Common myeloid progenitor, CD34-positive (primary cell): ENCODE results near the gene SPATA3.

Source experiments
- CTCF ChIA-PET: fragments of 350-600 bp; sonication (Branson Sonifier 250); formaldehyde crosslinking; loops from one replicate; lab custom pipeline; 2021; ENCODE audit warnings: antibody characterized with exemption; lab: Charles Lee
- POLR2A ChIA-PET: fragments of 350-600 bp; sonication (Branson Sonifier 250); formaldehyde crosslinking; loops from one replicate; lab custom pipeline; 2021; ENCODE audit warnings: antibody characterized with exemption; lab: Charles Lee
- DNase-seq, 3 donors: peaks; one replicate each; pipeline versions ENCODE4 v3.0.0 to v3.0.0-alpha.2; 2013
- H3K27ac ChIP-seq, 2 experiments: 1 replicate in 1 of 2; 2 replicates in 1 of 2; pipeline ENCODE4 v1.7.0; 2013; ENCODE audit warnings: inconsistent platforms in 2 of 2, low read length in 2 of 2, mild to moderate bottlenecking in 2 of 2, low read depth in 1 of 2, moderate library complexity in 1 of 2; ENCODE audit not compliant: severe bottlenecking in 2 of 2, insufficient read depth in 1 of 2, poor library complexity in 1 of 2
- H3K27me3 ChIP-seq, 5 experiments: replicated peaks in 2 of 5; 1 replicate in 3 of 5; 2 replicates in 2 of 5; pipeline versions ENCODE4 v1.6.1 to v1.7.0; 2013; ENCODE audit warnings: low read length in 4 of 5, mild to moderate bottlenecking in 2 of 5, moderate library complexity in 2 of 5, inconsistent platforms in 1 of 5; ENCODE audit not compliant: insufficient read depth in 5 of 5, control insufficient read depth in 4 of 5
- H3K36me3 ChIP-seq, 4 experiments: 1 replicate in 2 of 4; 2 replicates in 2 of 4; pipeline versions ENCODE4 v1.6.1 to v1.7.0; 2013; ENCODE audit warnings: low read length in 3 of 4, control low read depth in 1 of 4, mild to moderate bottlenecking in 1 of 4; ENCODE audit not compliant: control insufficient read depth in 4 of 4, insufficient read depth in 4 of 4
- H3K4me1 ChIP-seq, 4 experiments: 1 replicate in 3 of 4; 2 replicates in 1 of 4; pipeline versions ENCODE4 v1.6.1 to v1.7.1; 2013; ENCODE audit warnings: low read length in 3 of 4, mild to moderate bottlenecking in 3 of 4, control low read depth in 1 of 4, inconsistent platforms in 1 of 4, moderate library complexity in 1 of 4; ENCODE audit not compliant: control insufficient read depth in 4 of 4, insufficient read depth in 4 of 4; ENCODE audit errors: control extremely low read depth in 1 of 4
- H3K4me3 ChIP-seq, 7 experiments: 1 replicate in 4 of 7; 2 replicates in 3 of 7; pipeline versions ENCODE4 v1.5.1 to v1.7.0; 2013; ENCODE audit warnings: mild to moderate bottlenecking in 7 of 7, low read length in 6 of 7, moderate library complexity in 6 of 7, inconsistent platforms in 2 of 7, low read depth in 2 of 7, control low read depth in 1 of 7; ENCODE audit not compliant: insufficient read depth in 4 of 7, control insufficient read depth in 1 of 7; ENCODE audit errors: extremely low read depth in 1 of 7
- H3K9me3 ChIP-seq, 5 experiments: 1 replicate in 4 of 5; 2 replicates in 1 of 5; pipeline versions ENCODE4 v1.6.1 to v1.7.1; 2013; ENCODE audit warnings: low read length in 4 of 5, mild to moderate bottlenecking in 2 of 5, inconsistent platforms in 1 of 5, low read depth in 1 of 5, moderate library complexity in 1 of 5; ENCODE audit not compliant: control insufficient read depth in 4 of 5, insufficient read depth in 2 of 5; ENCODE audit errors: control extremely low read depth in 1 of 5
- WGBS: methylation state at CpG from one replicate; pipeline ENCODE4 v1.1.5; 2013; ENCODE audit not compliant: insufficient coverage; 5-methylcytosine and 5-hydroxymethylcytosine counted together

The SPATA3 gene

DNA sequence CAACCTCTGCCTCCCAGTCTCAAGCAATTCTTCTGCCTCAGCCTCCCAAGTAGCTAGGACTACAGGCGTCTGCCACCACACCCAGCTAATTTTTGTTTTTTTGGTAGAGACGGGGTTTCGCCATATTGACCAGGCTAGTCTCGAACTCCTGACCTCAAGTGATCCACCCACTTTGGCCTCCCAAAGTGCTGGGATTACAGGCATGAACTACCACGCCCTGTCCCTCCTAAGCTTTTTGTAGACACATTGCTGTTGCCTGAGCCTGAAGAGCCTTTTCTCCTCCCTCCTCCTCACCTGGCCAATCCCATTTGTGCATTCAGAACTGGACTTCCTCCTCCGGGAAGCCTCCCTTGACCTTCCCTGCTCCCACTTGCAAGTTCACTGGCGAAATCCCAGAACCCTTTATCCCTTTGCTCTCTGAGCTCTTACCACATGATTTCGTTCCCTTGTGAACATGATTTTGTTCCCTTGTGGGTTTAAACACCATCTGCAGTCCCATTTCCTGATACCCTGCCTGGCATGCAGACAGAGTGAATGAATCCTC, 44.0 kb downstream of the SPATA3 start:
- Histone ChIP-seq H3K4me1 (peaks cover 0 to 10% (median 4%) of the 10 kb centered on the region in 4 experiments), H3K36me3 (no peaks in the 10 kb centered on the region), H3K27ac (no peak overlapping the region), H3K27me3 (peaks cover 9 to 61% (median 37%) of the 10 kb centered on the region in 5 experiments), H3K9me3 (no peaks in the 10 kb centered on the region), H3K4me3 (no peak overlapping the region)
- peak in 1 of 3 donors; percentile 30 for DNase-seq
- ChIA-PET POLR2A (interaction anchor here (0.6 kb wide), 1 partner anchor 387 kb away, joined by 4 read pairs; no protein-coding TSS in a partner anchor), CTCF (interaction anchor here (1.0 to 3.3 kb wide), 3 partner anchors 8 to 13 kb away, joined by 3 to 18 read pairs (median 3); no protein-coding TSS in a partner anchor)
- WGBS = 77% methylated on average over 5 of the region's 8 CpGs

- CTCF ChIA-PET = interaction anchor here (3.3 kb wide), 1 partner anchor 11 kb away, joined by 18 read pairs; no protein-coding TSS in a partner anchor
- POLR2A ChIA-PET = no interaction called here
- no peak for DNase-seq
- no peaks in the 10 kb centered on the region for H3K9me3 ChIP-seq
- no peak overlapping the region for H3K4me3 ChIP-seq
- no peaks in the 10 kb centered on the region for H3K36me3 ChIP-seq
- H3K4me1 ChIP-seq = peaks cover 0 to 10% (median 4%) of the 10 kb centered on the region in 4 experiments
- peaks cover 9 to 57% (median 33%) of the 10 kb centered on the region in 5 experiments for H3K27me3 ChIP-seq
- 86% methylated on average over 8 of the region's 8 CpGs for WGBS
- H3K27ac ChIP-seq = no peak overlapping the region
Measured at GRCh38 chr2:231041061-231041689, 45.3 kb downstream of the SPATA3 start.

DNA sequence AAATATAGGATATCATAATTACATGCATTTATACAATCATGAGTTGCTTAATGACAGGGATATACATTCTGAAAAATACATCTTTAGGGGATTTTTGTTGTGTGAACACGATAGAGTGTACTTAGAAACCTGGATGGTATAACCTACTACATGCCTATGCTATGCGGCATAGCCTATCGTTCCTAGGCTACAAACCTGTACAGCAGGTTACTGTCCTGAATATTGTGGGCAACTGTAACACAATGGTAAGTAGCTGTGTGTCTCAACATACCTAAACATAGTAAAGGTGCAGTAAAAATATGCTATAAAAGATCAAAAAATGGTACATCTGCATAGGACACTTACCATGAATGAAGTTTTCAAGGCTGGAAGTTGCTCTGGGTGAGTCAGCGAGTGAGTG, 47.9 kb downstream of the SPATA3 start:
- Histone ChIP-seq H3K36me3 (no peaks in the 10 kb centered on the region), H3K4me1 (no peaks in the 10 kb centered on the region), H3K4me3 (no peak overlapping the region), H3K27me3 (peaks cover 9 to 44% (median 29%) of the 10 kb centered on the region in 5 experiments), H3K27ac (no peak overlapping the region), H3K9me3 (no peaks in the 10 kb centered on the region)
- 100% methylated on average over 1 of the region's 4 CpGs for WGBS
- POLR2A ChIA-PET = no interaction called here
- CTCF ChIA-PET = interaction anchor here (1.0 to 3.0 kb wide), 3 partner anchors 9 to 55 kb away, joined by 3 to 18 read pairs (median 4); no protein-coding TSS in a partner anchor
- no peak for DNase-seq

GRCh38 chr2:231046916-231047273, 51.0 kb downstream of the SPATA3 start:
- 93% methylated on average over 5 of the region's 5 CpGs for WGBS
- no peak for DNase-seq
- H3K36me3 ChIP-seq = no peaks in the 10 kb centered on the region
- H3K4me1 ChIP-seq = no peaks in the 10 kb centered on the region
- ChIA-PET POLR2A (no interaction called here), CTCF (interaction anchor here (0.5 kb wide), 1 partner anchor 344 kb away, joined by 4 read pairs; no protein-coding TSS in a partner anchor)
- H3K27me3 ChIP-seq = peaks cover 0 to 26% (median 15%) of the 10 kb centered on the region in 5 experiments
- H3K4me3 ChIP-seq = no peak overlapping the region
- no peaks in the 10 kb centered on the region for H3K9me3 ChIP-seq
- H3K27ac ChIP-seq = no peak overlapping the region

DNA sequence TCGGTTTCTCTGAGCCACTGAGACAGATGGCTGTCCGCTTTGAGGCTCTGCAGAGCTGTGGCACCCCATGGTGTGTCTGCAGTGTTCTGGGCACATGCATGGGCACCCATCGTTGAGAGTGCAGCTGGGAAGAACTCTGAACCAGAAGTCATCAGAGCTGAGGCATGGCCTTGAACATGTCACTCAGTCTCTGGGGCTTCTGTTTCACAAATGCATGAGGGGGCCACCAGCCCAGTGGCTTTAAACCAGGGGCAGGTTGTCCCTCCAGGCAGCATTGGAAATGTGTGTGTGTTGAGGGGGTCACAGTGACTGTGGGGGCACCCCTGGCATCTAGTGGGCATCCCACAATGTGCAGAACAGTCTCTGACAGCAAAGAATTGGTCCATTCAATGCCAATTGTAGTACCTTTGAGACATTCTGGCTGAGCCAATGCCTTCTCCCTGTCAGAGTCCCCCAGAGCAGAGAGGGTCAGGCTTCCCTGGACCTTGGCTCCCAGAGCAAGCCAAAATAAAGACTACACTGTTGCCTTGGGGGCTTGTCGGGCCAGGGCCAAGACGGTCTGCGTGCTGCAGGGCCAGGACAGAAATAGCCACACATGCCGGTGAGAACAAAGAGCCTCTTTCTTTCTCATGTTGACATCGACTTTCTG, 51.5 kb downstream of the SPATA3 start:
- H3K4me1 ChIP-seq = peaks cover 0 to 3% (median 2%) of the 10 kb centered on the region in 4 experiments
- H3K27ac ChIP-seq = no peak overlapping the region
- peaks cover 0 to 26% (median 18%) of the 10 kb centered on the region in 5 experiments for H3K27me3 ChIP-seq
- no peak overlapping the region for H3K4me3 ChIP-seq
- WGBS = 94% methylated on average over 6 of the region's 8 CpGs
- no peaks in the 10 kb centered on the region for H3K36me3 ChIP-seq
- ChIA-PET POLR2A (no interaction called here), CTCF (interaction anchor here (0.5 to 1.1 kb wide), 2 partner anchors 11 to 344 kb away, joined by 3 to 4 read pairs; no protein-coding TSS in a partner anchor)
- no peak for DNase-seq
- H3K9me3 ChIP-seq = no peaks in the 10 kb centered on the region

- ChIA-PET CTCF (interaction anchor here (1.1 to 2.2 kb wide), 4 partner anchors 8 to 345 kb away, joined by 3 to 4 read pairs (median 3); no protein-coding TSS in a partner anchor), POLR2A (no interaction called here)
- no peak for DNase-seq
- H3K4me3 ChIP-seq = no peak overlapping the region
- no peak overlapping the region for H3K27ac ChIP-seq
- H3K4me1 ChIP-seq = peaks cover 0 to 10% (median 8%) of the 10 kb centered on the region in 4 experiments
- WGBS = 92% methylated on average over 9 of the region's 10 CpGs
- H3K9me3 ChIP-seq = no peaks in the 10 kb centered on the region
- H3K36me3 ChIP-seq = no peaks in the 10 kb centered on the region
- H3K27me3 ChIP-seq = peaks cover 0 to 23% (median 17%) of the 10 kb centered on the region in 5 experiments
Measured at GRCh38 chr2:231047923-231048915, 52.3 kb downstream of the SPATA3 start.
